GM12875 (cell line): Measurements from ENCODE around the gene USP4.
"Not testable (repeated sequence)": the region's sequence is repeated elsewhere in the genome, so short reads cannot be mapped to it uniquely, and the experiment has no call there.

ENCODE experiments used
- H3K4me3 ChIP-seq: one replicate; pipeline ENCODE4 v1.5.1; 2011; ENCODE audit warnings: low read depth, low read length, control low read depth
- TF ChIP-seq, protein P1 (sequence below): IDR thresholded peaks from 2 replicates; pipeline ENCODE4 v1.5.1; 2011; ENCODE audit warnings: low read depth, mild to moderate bottlenecking, control low read depth, inconsistent platforms, low read length, moderate library complexity, borderline replicate concordance; ENCODE audit not compliant: insufficient read depth

USP4 gene

DNA sequence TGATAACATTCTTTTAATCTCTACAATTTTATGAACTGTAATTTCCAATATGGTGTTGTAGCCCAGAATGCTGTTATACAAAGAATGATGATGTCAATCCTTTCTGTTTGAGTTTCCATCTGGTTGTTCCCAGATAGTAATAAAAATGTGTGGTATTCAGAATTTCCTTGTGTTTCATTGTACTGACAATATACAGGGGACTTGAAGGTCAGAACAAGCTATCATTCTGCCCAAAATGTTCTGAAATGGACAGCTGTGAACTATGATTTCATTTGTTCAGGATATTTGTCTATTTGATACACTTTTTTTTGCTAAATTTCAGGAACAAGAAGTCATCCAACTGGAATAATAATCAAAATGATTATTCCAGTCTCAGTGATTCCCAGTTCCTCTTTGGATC, 103.6 kb downstream of the USP4 start:
- H3K4me3 ChIP-seq: no peak overlapping the region
- TF ChIP-seq, protein P1, sequence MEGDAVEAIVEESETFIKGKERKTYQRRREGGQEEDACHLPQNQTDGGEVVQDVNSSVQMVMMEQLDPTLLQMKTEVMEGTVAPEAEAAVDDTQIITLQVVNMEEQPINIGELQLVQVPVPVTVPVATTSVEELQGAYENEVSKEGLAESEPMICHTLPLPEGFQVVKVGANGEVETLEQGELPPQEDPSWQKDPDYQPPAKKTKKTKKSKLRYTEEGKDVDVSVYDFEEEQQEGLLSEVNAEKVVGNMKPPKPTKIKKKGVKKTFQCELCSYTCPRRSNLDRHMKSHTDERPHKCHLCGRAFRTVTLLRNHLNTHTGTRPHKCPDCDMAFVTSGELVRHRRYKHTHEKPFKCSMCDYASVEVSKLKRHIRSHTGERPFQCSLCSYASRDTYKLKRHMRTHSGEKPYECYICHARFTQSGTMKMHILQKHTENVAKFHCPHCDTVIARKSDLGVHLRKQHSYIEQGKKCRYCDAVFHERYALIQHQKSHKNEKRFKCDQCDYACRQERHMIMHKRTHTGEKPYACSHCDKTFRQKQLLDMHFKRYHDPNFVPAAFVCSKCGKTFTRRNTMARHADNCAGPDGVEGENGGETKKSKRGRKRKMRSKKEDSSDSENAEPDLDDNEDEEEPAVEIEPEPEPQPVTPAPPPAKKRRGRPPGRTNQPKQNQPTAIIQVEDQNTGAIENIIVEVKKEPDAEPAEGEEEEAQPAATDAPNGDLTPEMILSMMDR: no peak

DNA sequence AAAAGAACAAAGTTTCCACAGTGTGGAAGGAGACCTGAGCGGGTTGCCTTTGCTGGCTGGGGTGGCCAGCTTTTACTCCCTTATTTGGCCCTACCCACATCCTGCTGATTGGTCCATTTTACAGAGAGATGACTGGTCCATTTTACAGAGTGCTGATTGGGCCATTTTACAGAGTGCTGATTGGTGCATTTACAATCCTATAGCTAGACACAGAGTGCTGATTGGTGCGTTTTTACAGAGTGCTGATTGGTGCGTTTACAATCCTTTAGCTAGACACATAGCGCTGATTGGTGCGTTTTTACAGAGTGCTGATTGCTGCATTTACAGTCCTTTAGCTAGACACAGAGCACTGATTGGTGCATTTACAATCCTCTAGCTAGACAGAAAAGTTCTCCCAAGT, 111.0 kb downstream of the USP4 start:
- not testable (repeated sequence) for H3K4me3 ChIP-seq
